ENCODE measurements around the gene VTI1A. TPM values are rescaled to one million over a fixed set of nuclear protein-coding genes. Genes with fewer than 3 reads are reported as not detected.

The VTI1A gene
- total RNA-seq, 4 donors from 2014 or later: 49.3 to 84.5 (median 61.2) TPM

- H3K27ac ChIP-seq: no peak overlapping the region
- intact Hi-C loops (cut with DNase I): no loop called here
- 85 to 87% methylated on average over 1 of the region's 1 CpG for WGBS, 2 donors
- no peaks in the 10 kb centered on the region for H3K36me3 ChIP-seq
- no peaks in the 10 kb centered on the region for H3K9me3 ChIP-seq
- H3K27me3 ChIP-seq: no peaks in the 10 kb centered on the region
- TF ChIP-seq, protein P1, sequence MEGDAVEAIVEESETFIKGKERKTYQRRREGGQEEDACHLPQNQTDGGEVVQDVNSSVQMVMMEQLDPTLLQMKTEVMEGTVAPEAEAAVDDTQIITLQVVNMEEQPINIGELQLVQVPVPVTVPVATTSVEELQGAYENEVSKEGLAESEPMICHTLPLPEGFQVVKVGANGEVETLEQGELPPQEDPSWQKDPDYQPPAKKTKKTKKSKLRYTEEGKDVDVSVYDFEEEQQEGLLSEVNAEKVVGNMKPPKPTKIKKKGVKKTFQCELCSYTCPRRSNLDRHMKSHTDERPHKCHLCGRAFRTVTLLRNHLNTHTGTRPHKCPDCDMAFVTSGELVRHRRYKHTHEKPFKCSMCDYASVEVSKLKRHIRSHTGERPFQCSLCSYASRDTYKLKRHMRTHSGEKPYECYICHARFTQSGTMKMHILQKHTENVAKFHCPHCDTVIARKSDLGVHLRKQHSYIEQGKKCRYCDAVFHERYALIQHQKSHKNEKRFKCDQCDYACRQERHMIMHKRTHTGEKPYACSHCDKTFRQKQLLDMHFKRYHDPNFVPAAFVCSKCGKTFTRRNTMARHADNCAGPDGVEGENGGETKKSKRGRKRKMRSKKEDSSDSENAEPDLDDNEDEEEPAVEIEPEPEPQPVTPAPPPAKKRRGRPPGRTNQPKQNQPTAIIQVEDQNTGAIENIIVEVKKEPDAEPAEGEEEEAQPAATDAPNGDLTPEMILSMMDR (IDR thresholded peaks at IDR 0.05): no peak
- H3K4me3 ChIP-seq (replicated peaks in 1 of 3): no peak overlapping the region
- H3K4me1 ChIP-seq: no peaks in the 10 kb centered on the region
- DNase-seq: no peak
These were observed 39.3 kb upstream of the VTI1A start for GRCh38 chr10:112407696-112408095.

DNA sequence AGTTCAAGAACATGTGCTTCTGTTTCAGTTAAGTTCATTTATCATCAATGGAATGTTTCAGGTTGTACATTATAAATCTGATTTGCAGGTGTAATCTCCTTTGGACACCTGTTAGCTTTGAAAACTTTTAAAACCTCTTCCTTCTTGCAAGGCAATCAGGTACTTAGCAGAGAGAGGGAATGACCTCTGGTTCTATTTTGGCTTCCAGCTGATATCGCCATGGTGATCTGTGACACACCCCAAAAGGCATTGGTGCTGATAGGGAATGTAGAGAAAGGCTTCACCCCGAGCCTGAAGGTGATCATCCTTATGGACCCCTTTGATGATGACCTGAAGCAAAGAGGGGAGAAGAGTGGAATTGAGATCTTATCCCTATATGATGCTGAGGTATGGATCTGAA is 37.7 kb upstream of the VTI1A start:
- Histone ChIP-seq H3K4me3 (replicated peaks in 1 of 3) (no peak overlapping the region), H3K9me3 (no peaks in the 10 kb centered on the region), H3K27ac (no peak overlapping the region), H3K4me1 (no peaks in the 10 kb centered on the region), H3K27me3 (no peaks in the 10 kb centered on the region), H3K36me3 (no peaks in the 10 kb centered on the region)
- TF ChIP-seq POLR2A (IDR thresholded peaks at IDR 0.05): no peak
- TF ChIP-seq, protein P1 (IDR thresholded peaks at IDR 0.05): no peak
- 69 to 71% methylated on average over 2 of the region's 2 CpGs for WGBS, 2 donors
- no peak for DNase-seq
- intact Hi-C loops (cut with DNase I): no loop called here

DNA sequence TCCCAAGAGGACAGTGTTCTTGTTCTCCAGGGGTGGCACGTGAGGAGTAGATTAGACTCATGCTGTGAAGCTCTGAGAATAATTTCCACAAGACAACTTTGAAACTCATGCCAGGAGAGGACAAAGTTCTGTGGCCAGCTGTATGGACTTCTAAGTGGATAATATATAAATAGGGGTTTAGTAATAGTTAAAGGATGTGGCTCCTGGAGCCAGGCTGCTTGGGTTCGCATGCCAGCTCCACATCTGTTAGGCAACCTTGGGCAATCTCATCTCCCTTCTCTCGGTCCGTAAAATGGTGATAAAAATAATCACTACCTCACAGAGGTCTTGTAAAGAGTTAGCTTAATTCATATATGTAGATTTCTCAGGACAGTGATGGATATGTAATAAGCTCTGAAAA is 37.3 kb upstream of the VTI1A start:
- Histone ChIP-seq H3K4me3 (replicated peaks in 1 of 3) (no peak overlapping the region), H3K4me1 (no peaks in the 10 kb centered on the region), H3K9me3 (no peaks in the 10 kb centered on the region), H3K27me3 (no peaks in the 10 kb centered on the region), H3K27ac (no peak overlapping the region), H3K36me3 (no peaks in the 10 kb centered on the region)
- 74 to 83% methylated on average over 4 of the region's 4 CpGs for WGBS, 2 donors
- TF ChIP-seq, protein P1 (IDR thresholded peaks at IDR 0.05): no peak
- no peak for TF ChIP-seq POLR2A (IDR thresholded peaks at IDR 0.05)
- intact Hi-C loops (cut with DNase I): no loop called here
- DNase-seq: no peak

GRCh38 chr10:112412696-112413095 is 34.3 kb upstream of the VTI1A start:
- 95 to 96% methylated on average over 2 of the region's 2 CpGs for WGBS, 2 donors
- TF ChIP-seq POLR2A (IDR thresholded peaks at IDR 0.05): no peak
- TF ChIP-seq, protein P1 (IDR thresholded peaks at IDR 0.05): no peak
- Histone ChIP-seq H3K27ac (no peak overlapping the region), H3K27me3 (no peaks in the 10 kb centered on the region), H3K9me3 (no peaks in the 10 kb centered on the region), H3K4me3 (replicated peaks in 1 of 3) (no peak overlapping the region), H3K4me1 (no peaks in the 10 kb centered on the region), H3K36me3 (no peaks in the 10 kb centered on the region)
- no peak for DNase-seq
- intact Hi-C loops (cut with DNase I): no loop called here

DNA sequence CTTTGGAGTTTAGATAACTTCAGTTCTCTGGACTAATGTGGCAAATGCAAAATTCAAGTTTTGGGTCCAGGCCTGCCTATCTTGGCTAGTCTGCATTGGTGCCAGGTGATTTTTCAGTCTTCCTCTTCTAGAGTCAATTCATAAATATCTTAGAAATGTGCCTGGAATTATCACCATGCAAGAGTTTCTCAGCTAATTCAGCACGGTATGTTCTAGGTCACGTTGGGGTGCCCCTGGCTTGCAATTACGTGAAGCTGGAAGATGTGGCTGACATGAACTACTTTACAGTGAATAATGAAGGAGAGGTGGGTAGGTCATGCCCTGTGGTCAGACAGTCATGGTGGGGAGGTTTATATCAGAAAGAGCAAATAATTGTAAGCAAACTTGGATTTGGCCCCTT is 25.3 kb upstream of the VTI1A start:
- Histone ChIP-seq H3K36me3 (peaks cover 0 to 4% of the 10 kb centered on the region in 2 donors), H3K27me3 (no peaks in the 10 kb centered on the region), H3K27ac (no peak overlapping the region), H3K9me3 (no peaks in the 10 kb centered on the region), H3K4me3 (replicated peaks in 1 of 3) (no peak overlapping the region), H3K4me1 (no peaks in the 10 kb centered on the region)
- intact Hi-C loops (cut with DNase I): no loop called here
- 98 to 100% methylated on average over 3 of the region's 3 CpGs for WGBS, 2 donors
- DNase-seq: no peak
- TF ChIP-seq POLR2A (IDR thresholded peaks at IDR 0.05): no peak
- TF ChIP-seq, protein P1 (IDR thresholded peaks at IDR 0.05): no peak

Data from thyroid gland (tissue), 4 donors.